Hepatic stellate cell (primary cell): Measurements from ENCODE around the gene ZNF729.
"Not testable (repeated sequence)": the region's sequence is repeated elsewhere in the genome, so short reads cannot be mapped to it uniquely, and the experiment has no call there.

ENCODE experiments used
- DNase-seq: peaks from one replicate; pipeline ENCODE4 v3.0.0; 2011; ENCODE audit warnings: low spot score

Gene ZNF729

DNA sequence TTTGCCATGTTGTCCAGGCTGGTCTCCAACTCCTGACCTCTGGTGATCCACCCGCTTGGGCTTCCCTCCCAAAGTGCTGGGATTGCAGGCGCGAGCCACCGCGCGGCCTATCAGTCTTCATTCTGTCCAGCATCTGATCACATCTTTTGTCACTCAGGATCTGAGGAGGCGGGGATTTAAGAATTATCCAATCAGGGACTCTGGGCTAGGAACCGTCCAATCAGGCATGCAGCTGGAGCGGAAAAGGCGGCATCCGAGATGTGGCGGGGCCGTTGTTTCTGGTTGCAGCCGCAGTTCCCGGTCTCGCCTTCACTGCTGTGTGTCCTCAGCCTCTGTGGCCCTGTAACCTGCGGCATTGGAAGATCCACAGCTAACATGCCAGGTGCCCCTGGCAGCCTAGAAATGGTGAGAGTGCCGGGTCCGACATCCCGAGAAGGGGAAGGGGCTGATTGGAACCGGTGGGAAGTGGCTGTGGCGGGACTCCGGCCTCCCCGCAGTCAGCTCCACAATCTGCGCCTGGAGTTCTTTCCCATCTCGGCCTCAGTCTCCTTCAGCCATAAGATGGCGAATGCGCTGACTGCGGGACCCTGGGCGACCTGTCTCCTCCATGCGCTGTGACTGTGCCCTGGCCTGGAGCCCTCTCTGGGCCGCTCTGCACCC is at the start of gene ZNF729:
Gene ZNF729 (plus strand): TSS at position 291 of the 660 bp plus-strand sequence. CDS start 85 bp downstream, at position 376.
- no peak for DNase-seq

DNA sequence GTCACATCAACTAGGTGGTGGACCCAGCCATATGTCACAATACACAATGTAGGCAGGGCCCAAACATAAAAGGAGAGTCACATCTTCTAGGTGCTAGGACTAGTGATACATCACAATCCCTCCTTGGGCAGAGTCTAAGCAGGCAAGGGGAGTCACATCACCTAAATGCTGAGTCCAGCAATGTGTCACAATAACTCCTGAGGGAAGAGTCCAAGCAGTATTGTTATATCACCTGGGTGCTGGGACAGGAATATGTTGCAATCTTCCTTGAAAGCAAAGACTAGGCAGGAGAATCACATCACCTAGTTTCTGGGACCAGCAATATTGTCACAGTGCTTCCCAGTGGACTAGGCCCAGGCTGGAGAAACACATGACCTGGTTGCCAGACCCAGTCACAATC is 29.4 kb upstream of the ZNF729 start:
- DNase-seq, result no peak

DNA sequence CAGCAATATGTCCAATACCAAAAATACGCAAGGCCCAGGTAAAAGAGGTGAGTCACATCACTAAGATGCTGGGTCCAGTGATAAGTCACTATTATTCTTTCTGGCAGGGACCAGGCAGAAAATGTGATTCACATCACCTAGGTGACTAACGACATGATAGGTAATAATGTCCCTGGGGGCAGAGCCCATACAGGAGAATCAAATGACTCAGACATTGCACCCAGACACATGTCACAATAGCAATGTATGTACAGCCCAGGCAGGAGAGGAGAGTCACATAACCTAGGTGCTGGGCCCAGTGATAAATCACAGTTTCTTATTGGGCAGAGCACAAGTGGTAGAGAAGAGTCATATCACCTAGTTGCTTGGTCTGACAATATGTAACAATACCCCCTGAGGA is 28.9 kb upstream of the ZNF729 start:
- DNase-seq, result no peak

DNA sequence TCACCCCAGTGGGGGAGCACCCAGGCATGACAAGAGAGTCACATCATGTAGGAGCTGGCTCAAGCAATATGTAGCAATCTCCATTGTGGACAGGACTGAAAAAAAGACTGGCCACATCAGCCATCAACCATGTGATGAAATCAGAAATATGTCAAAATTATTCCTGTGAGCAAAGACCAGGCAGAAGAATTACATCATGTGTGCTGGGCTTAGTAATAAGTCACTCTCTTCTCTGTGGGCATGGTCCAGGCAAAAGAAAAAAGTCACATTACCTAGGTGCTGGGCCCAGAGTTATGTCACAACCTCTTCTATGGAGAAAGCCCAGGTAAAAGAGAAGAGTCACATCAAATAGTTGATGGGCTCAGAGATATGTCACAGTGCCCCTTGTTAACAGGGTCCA is 28.3 kb upstream of the ZNF729 start:
- DNase-seq, result no peak

DNA sequence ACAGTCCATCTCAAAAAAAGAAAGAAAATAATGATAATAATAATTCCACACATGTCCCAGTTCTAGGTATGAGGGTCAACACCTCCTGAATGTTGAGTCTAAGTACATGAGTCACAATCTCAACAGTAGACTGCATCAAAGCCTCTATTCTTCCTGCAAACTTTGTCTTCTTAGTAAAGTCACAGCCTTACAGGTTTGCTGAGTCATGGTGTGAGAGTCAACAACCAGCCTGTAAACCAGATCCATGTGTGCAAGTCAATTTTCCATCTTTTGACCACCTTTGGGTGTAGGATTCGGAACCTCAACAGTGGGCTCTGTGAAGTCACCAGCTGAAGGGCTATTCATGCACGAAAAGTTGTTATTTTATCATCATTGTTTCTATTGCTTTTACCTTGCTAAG is 25.7 kb upstream of the ZNF729 start:
- no peak for DNase-seq

DNA sequence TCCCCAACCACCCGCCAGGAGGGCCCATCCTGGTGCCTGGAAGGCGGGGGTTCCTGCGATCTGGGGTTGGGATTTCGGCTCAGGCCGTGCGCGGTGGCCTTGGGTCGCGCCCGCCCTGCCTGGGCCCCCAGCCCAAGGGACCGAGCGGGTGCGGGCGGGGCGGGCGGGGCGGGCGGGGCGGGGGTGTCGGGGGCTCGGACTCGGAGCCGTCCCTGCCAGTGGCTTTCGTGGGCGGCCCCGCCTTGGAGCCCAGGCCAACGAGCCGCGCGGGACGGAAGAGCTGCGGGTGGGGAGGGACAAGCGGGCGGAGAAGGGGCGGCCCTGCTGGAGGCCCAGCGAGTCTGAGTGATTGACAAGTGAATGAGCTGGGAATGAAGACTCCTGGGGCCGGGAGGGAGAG is 24.6 kb upstream of the ZNF729 start:
- no peak for DNase-seq

DNA sequence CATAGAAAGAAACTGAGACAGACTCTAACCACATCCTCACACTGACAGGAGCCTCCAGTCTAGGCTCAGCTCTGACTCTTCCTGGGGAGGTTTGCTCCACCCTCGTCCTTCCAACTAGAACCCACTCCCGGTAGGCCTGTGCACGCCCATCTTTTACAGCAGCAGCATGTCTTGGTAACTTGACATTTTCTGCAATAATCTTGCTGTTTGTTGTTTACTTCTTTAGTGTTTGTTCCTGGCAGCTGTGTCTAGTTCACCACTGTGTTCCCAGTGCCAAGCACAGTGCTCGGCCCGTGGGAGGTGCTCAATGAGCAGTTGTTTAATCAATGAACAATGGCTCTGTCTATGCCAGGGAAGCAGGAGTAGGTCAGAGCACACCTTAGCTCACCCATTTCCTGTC is 23.1 kb upstream of the ZNF729 start:
- DNase-seq, result no peak

DNA sequence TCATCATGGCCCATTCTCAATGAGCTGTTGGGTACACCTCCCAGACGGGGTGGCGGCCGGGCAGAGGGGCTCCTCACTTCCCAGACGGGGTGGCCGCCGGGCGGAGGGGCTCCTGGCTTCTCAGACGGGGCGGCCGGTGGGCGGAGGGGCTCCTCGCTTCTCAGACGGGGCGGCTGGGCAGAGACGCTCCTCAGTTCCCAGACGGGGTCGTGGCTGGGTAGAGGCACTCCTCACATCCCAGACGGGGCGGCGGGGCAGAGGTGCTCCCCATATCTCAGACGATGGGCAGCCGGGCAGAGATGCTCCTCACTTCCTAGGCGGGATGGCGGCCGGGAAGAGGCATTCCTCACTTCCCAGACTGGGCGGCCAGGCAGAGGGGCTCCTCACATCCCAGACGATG is 35.3 kb downstream of the ZNF729 start:
- not testable (repeated sequence) for DNase-seq

DNA sequence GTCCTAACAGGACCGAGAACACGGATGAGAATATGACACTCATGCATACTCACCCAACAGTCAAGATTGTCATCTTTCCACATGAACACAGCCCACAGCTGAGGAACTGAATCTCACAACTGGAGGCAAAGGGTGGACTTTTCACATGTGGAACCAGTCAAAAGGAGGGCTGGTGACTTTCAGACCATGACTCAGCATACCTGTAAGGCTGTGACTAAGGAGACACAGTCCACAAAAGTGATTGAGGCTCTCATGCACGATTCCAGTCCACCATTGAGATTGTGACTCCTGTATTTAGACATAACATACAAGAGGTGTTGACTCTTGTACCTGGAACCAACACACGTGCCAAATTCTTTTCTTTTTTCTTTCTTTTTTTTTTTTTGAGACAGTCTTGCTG is 40.0 kb downstream of the ZNF729 start:
- DNase-seq, result no peak

DNA sequence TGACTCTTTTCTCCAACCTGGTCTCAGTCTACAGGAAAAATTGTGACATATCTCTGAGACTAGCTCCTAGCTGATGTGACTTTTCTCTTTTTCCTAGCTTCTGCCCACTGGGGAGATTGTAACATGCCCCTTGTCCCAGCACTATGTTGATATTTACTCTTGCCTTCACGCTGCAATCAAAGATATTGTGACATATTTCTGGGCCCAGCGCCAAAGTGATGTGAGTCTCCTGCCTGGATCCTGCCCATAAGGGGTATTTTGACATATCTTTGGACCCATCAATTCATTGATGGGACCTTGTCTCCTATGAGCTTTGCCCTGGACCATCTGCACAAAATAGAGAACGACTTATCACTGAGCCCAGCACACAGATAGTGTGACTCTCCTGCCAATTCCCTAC is 41.1 kb downstream of the ZNF729 start:
- DNase-seq, result no peak

DNA sequence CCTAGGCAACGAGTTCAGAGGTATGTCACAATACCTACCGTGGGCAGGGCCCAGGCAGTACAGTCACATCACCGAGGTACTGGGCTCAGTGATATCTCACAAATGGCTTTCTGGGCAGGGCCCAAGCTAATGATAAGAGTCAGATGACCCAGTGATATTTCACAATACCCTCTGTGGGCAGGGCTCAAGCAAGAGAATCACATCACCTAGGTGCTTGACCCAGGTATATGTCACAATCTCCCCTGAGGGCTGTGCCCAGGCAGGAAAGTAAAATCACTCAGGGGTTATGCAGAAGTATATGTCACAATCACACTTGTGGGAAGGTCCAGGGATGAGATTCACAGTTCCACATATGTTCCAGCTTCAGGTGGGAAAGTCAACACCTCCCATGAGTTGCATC is 45.3 kb downstream of the ZNF729 start:
- no peak for DNase-seq

DNA sequence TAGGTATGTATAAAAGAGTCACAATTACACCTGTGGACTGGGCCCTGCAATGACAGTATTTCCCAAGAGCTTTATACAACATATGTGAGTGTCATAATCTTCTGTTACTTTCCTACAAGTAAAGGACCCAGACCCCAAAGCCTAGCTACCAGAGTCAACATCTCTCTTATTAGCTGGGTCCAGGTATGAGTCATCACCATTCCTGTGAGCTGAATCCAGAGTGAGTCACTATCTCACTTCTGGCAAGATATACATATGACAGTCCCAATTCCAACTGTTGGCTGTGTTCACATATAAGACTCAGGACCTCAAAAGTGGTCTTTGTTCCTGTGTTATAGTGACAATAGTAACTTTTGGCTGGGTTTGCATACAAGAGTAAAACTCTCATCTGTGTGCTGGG is 46.7 kb downstream of the ZNF729 start:
- no peak for DNase-seq

DNA sequence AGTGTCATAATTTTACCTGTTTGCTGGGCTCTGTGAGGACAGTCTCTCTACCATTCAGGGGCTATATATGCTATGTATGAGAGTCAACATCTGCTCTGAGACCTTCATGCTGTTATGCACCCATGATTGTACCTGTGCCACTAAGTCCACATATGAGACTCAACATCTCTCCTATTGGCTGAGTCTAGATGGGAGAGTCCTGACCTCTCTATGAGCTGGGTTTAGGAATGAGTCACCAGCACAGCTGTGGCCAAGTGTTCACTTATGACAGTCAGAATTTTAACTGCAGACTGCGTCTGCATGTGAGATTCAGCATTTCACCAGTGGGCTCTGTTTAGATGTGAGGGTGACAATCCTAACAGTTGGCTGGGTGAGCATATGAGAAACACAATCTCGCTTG is 49.5 kb downstream of the ZNF729 start:
- DNase-seq, result no peak

DNA sequence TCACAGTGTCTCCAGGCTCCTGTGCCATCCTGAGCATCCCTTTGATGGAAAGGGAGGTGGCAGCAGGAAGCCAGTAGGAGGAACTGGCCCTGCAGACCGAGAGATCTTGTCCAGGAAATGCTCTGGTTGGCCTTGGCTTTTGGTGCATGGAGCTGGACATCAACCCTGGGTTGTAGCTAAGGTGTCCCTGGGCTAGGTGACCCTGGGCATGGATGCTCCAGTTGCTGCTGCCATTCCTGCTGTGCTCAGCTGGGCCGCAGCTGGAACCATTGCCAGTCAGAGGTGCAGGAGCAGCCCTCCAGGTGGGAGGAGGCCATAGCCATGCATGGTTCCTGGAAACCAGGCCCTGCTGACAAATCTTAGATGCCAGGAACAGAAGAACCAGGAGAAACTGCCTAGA is 68.4 kb downstream of the ZNF729 start:
- DNase-seq, result no peak
